ENCODE results near the gene SBNO2.

DNA sequence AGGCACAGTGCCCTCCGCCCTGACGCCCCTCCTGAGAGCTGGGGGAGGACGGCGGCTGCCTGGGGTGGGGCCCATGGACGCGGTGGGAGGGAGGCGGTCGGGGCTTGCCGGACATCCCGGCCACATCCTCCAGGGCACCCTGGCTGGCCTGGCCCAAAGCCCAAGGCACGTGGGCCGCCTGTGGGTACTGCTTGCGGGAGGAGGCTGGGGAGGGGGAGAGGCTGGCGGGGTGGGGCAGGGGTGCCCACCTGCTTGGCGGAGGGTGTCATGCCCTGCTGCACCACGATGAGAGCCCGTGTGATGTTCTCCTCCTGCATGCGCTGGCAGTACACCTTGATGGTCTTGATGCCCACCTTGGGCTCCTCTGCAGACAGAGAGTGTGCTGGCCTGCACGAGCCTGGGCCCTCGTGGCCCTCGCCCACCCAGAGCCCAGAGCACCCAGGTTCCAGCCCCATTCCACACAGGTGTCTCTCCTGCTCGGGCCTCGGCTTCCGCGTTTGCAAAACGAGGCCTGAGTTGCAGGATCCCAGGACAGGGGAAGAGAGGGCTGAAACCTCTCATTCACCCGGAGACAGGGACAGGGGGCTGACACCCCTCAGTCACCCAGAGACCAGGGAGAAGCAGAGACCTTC lies 82.4 kb downstream of the SBNO2 start:
- TF ChIP-seq, protein P1, sequence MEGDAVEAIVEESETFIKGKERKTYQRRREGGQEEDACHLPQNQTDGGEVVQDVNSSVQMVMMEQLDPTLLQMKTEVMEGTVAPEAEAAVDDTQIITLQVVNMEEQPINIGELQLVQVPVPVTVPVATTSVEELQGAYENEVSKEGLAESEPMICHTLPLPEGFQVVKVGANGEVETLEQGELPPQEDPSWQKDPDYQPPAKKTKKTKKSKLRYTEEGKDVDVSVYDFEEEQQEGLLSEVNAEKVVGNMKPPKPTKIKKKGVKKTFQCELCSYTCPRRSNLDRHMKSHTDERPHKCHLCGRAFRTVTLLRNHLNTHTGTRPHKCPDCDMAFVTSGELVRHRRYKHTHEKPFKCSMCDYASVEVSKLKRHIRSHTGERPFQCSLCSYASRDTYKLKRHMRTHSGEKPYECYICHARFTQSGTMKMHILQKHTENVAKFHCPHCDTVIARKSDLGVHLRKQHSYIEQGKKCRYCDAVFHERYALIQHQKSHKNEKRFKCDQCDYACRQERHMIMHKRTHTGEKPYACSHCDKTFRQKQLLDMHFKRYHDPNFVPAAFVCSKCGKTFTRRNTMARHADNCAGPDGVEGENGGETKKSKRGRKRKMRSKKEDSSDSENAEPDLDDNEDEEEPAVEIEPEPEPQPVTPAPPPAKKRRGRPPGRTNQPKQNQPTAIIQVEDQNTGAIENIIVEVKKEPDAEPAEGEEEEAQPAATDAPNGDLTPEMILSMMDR (conservative IDR thresholded peaks at IDR 0.05; ENCODE audit: low read length), result no peak
- no peak for TF ChIP-seq EZH2phosphoT487 (IDR thresholded peaks at IDR 0.05; ENCODE audit: borderline replicate concordance, low read depth, low read length)
